ENCODE results near the gene EIF4G1. TPM values are rescaled to one million over a fixed set of nuclear protein-coding genes. Genes with fewer than 3 reads are reported as not detected.

The EIF4G1 gene
- total RNA-seq, 4 donors from 2014 or later, result 135 to 453 (median 217) TPM

DNA sequence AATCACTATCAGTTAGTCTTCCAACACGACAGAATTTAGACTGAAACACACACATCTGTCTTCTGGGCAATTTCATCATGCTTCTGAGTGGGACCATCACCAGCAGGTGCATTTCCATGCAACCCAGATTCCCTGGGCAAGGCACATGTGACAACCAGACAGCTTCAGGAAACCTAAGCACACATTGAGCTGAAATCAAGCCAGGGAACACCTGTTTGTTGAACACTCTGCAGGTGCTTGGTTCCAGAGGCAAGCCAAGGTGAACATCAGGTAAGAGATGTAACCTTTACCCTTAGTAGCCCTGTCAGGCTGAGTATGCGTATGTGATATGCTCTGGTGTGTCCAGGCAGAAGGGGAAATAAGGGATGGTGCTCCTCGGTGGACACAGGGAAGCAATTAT lies 18.6 kb upstream of the EIF4G1 start:
- TF ChIP-seq POLR2A (IDR thresholded peaks at IDR 0.05) (no peak), POLR2AphosphoS5 (IDR thresholded peaks at IDR 0.05) (no peak), EP300 (IDR thresholded peaks at IDR 0.05; ENCODE audit: low read depth) (no peak), CTCF (IDR thresholded peaks at IDR 0.05) (no peak)
- in situ Hi-C loops (cut with MboI; ENCODE audit: low pct_ligation_motif_present in 1 of 4, low pct_unique_long_range_greater_than_20kb in 1 of 4, low sequenced_read_pairs in 3 of 4), result no loop called here
- DNase-seq, result no peak
- intact Hi-C loops (cut with DNase I; ENCODE audit: low total_unique reads), result no loop called here
- 30 to 70% methylated on average over 3 of the region's 3 CpGs for WGBS, 2 donors (ENCODE audit: low coverage in 1 of 2)
- no peak overlapping the region for H3K27ac ChIP-seq
- no peaks in the 10 kb centered on the region for H3K27me3 ChIP-seq
- H3K9me3 ChIP-seq, result no peaks in the 10 kb centered on the region
- H3K36me3 ChIP-seq, result peaks cover 0 to 6% (median under 1%) of the 10 kb centered on the region in 4 donors
- H3K4me1 ChIP-seq, result peaks cover 7 to 25% (median 11%) of the 10 kb centered on the region in 4 donors
- no peak overlapping the region for H3K4me3 ChIP-seq

GRCh38 chr3:184296616-184297015 lies 17.8 kb upstream of the EIF4G1 start:
- Histone ChIP-seq H3K27ac (no peak overlapping the region), H3K9me3 (no peaks in the 10 kb centered on the region), H3K36me3 (peaks cover 0 to 12% (median 4%) of the 10 kb centered on the region in 4 donors), H3K4me1 (peaks cover 7 to 26% (median 12%) of the 10 kb centered on the region in 4 donors), H3K4me3 (no peak overlapping the region), H3K27me3 (no peaks in the 10 kb centered on the region)
- no peak for TF ChIP-seq POLR2A (IDR thresholded peaks at IDR 0.05)
- no peak for TF ChIP-seq CTCF (IDR thresholded peaks at IDR 0.05)
- TF ChIP-seq POLR2AphosphoS5 (IDR thresholded peaks at IDR 0.05), result no peak
- no peak for TF ChIP-seq EP300 (IDR thresholded peaks at IDR 0.05; ENCODE audit: low read depth)
- WGBS, 2 donors (ENCODE audit: low coverage in 1 of 2), result 60 to 79% methylated on average over 2 to 7 of the region's 7 CpGs
- no peak for DNase-seq
- intact Hi-C loops (cut with DNase I; ENCODE audit: low total_unique reads) (no loop called here), in situ Hi-C loops (cut with MboI; ENCODE audit: low pct_ligation_motif_present in 1 of 4, low pct_unique_long_range_greater_than_20kb in 1 of 4, low sequenced_read_pairs in 3 of 4) (no loop called here)

DNA sequence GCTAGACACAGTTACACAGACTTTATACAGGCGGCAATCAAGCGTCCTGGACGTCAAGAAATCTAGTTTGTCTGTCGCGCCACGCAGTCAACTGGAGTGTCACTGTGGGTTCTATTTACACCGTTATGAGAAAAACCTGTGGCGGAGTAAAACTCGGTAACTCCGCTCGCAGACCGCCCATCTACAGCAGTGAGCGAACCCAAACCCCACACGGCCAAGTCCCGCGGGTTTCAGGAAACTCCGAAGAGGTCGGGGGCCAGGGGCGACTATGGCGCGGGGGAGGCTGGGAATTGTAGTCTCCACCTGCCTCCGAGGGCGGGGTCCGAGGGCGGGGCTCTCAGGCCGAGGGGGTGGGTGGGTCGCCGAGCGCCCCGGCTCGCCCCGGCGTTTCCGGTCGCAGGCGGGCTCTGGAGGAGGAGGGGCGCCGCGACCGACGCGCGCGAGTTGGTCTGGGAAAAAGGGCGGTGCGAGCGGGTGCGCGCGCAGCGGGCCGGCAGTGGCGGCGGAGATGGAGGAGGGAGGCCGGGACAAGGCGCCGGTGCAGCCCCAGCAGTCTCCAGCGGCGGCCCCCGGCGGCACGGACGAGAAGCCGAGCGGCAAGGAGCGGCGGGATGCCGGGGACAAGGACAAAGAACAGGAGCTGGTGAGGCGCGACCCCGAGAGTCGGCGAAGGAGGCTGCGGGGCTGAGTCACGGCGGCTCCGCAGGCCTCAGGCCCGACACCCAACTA lies 15.5 kb upstream of the EIF4G1 start, which contains the start of gene PSMD2:
TSS of gene PSMD2 (plus strand) at position 483 of the 729 bp plus-strand sequence. CDS start at position 509, 26 bp downstream.
- intact Hi-C loops (cut with DNase I; ENCODE audit: low total_unique reads) (no loop called here), in situ Hi-C loops (cut with MboI; ENCODE audit: low pct_ligation_motif_present in 1 of 4, low pct_unique_long_range_greater_than_20kb in 1 of 4, low sequenced_read_pairs in 3 of 4) (no loop called here)
- no peaks in the 10 kb centered on the region for H3K9me3 ChIP-seq
- 0% methylated on average over 60 of the region's 78 CpGs; no CpG with 5 or more reads in 1 of the 2 donors for WGBS, 2 donors (ENCODE audit: low coverage in 1 of 2)
- H3K36me3 ChIP-seq, result peaks cover 0 to 35% (median 17%) of the 10 kb centered on the region in 4 donors
- TF ChIP-seq EP300 (IDR thresholded peaks at IDR 0.05; ENCODE audit: low read depth) (no peak), POLR2A (IDR thresholded peaks at IDR 0.05) (peak; percentile 84), POLR2AphosphoS5 (IDR thresholded peaks at IDR 0.05) (peak; percentile 75 to 94 (median 89)), CTCF (IDR thresholded peaks at IDR 0.05) (peak in 1 of 5 experiments; percentile 18)
- peaks cover 7 to 26% (median 12%) of the 10 kb centered on the region in 4 donors for H3K4me1 ChIP-seq
- no peaks in the 10 kb centered on the region for H3K27me3 ChIP-seq
- peak within 1 kb of the TSS; percentile 67 to 82 (median 77) for H3K4me3 ChIP-seq
- DNase-seq, result peak; percentile 99
- peak within 1 kb of the TSS; percentile 81 to 89 (median 88) for H3K27ac ChIP-seq

DNA sequence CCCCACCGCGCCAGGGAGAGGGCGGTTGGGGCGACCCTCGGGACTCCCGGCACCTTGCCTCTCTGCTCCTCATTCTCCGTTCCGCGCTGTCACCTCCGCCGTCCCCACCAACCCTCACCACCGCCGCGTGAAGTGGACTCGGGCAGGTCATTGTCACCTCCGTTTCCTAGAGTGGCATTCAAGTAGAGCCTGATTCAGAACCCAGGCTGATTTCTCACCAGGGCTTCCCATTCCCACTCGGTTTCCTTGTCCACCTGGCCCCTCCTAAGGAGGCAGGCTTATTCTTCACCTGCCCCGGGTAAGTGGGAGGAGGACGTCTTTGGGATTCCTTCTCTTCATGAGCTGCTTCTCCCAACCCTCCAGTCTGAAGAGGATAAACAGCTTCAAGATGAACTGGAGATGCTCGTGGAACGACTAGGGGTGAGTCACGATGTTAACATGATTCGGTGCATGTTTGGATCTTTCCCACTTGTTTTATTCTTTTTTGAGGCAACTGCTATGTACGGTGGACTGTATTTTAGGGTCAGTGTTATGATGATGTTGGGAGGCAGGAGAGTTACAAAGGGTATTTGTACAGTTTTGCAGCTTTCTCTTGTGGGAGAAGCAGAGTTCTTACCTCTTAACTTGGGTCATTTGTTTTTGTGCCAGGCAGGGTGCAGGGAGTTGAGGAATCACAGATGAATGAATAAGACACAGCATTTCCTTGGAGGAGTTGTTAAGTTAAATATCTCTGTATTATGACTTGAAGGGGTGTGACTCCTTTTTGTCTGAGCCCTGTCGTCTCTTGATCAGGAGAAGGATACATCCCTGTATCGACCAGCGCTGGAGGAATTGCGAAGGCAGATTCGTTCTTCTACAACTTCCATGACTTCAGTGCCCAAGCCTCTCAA lies 14.7 kb upstream of the EIF4G1 start:
- Histone ChIP-seq H3K27ac (peak overlapping the region; percentile 81 to 89 (median 87)), H3K4me1 (peaks cover 7 to 26% (median 12%) of the 10 kb centered on the region in 4 donors), H3K27me3 (no peaks in the 10 kb centered on the region), H3K4me3 (peak overlapping the region; percentile 67 to 82 (median 77)), H3K9me3 (no peaks in the 10 kb centered on the region), H3K36me3 (peaks cover 0 to 40% (median 20%) of the 10 kb centered on the region in 4 donors)
- no peak for TF ChIP-seq POLR2A (IDR thresholded peaks at IDR 0.05)
- TF ChIP-seq EP300 (IDR thresholded peaks at IDR 0.05; ENCODE audit: low read depth), result no peak
- TF ChIP-seq POLR2AphosphoS5 (IDR thresholded peaks at IDR 0.05), result no peak
- no peak for TF ChIP-seq CTCF (IDR thresholded peaks at IDR 0.05)
- no peak for DNase-seq
- 16 to 59% methylated on average over 7 to 29 of the region's 29 CpGs for WGBS, 2 donors (ENCODE audit: low coverage in 1 of 2)
- intact Hi-C loops (cut with DNase I; ENCODE audit: low total_unique reads), result loop anchor here (10.0 kb wide), 1 partner anchor 55 kb away; no protein-coding TSS in a partner anchor
- in situ Hi-C loops (cut with MboI; ENCODE audit: low pct_ligation_motif_present in 1 of 4, low pct_unique_long_range_greater_than_20kb in 1 of 4, low sequenced_read_pairs in 3 of 4), result no loop called here
